A549 (cell line): Measurements from ENCODE around the gene NIFK. TPM values are rescaled to one million over a fixed set of nuclear protein-coding genes. Genes with fewer than 3 reads are reported as not detected.
A peak's percentile ranks its signal among the peaks of the same experiment; 100 is the strongest.
"Not testable (repeated sequence)": the region's sequence is repeated elsewhere in the genome, so short reads cannot be mapped to it uniquely, and the experiment has no call there.

Experiments
- ATAC-seq, 2 experiments: fragments of 200-7000 bp in 1 of 2; fragments of >200 bp in 1 of 2; cut with Nextera tagmentation in 1 of 2; cut with Tn5 transposase in 1 of 2; 3 replicates each; pipeline versions ENCODE4 v1.8.0 to v1.9.1; 2018 to 2020; ENCODE audit warnings: mild to moderate bottlenecking in 1 of 2, moderate library complexity in 1 of 2
- CTCF ChIA-PET: fragments of 300-600 bp; sonication (Branson Sonifier 250); formaldehyde crosslinking; extraction: SDS; loops from one replicate; lab custom pipeline; 2021; ENCODE audit warnings: antibody characterized with exemption, inconsistent platforms; lab: Yijun Ruan, JAX
- POLR2A ChIA-PET: fragments of 350-600 bp; formaldehyde crosslinking; extraction: SDS; loops from one replicate; lab custom pipeline; 2021; ENCODE audit warnings: antibody characterized with exemption, inconsistent platforms; lab: Yijun Ruan, JAX
- DNase-seq, 2 experiments: peaks; one replicate each; pipeline versions ENCODE4 v3.0.0 to v3.0.0-alpha.2; 2011 to 2016; ENCODE audit warnings: low read depth in 1 of 2, low spot score in 1 of 2
- FAIRE-seq: peaks from 2 replicates; lab custom pipeline; 2011; peaks lifted over from hg19 to GRCh38; lab: Jason Lieb, UNC
- H3K27ac ChIP-seq, 2 experiments: fragments of >200 bp; sonication (Bioruptor Twin); formaldehyde crosslinking; 3 replicates each; pipeline ENCODE4 v1.5.1; 2016 to 2017
- H3K4me1 ChIP-seq: fragments of >200 bp; sonication (Bioruptor Twin); formaldehyde crosslinking; 3 replicates; pipeline ENCODE4 v1.6.1; 2016
- H3K4me2 ChIP-seq: fragments of >200 bp; sonication (Bioruptor Twin); formaldehyde crosslinking; 3 replicates; pipeline ENCODE4 v1.6.1; 2016
- H3K4me3 ChIP-seq: fragments of >200 bp; sonication (Bioruptor Twin); formaldehyde crosslinking; 3 replicates; pipeline ENCODE4 v1.5.1; 2016
- H3K9me3 ChIP-seq: fragments of >200 bp; sonication (Bioruptor Twin); formaldehyde crosslinking; 3 replicates; pipeline ENCODE4 v1.6.1; 2016
- BHLHE40 ChIP-seq: IDR thresholded peaks from 2 replicates; pipeline ENCODE4 v1.6.1; 2012; ENCODE audit warnings: low read depth, low read length, inconsistent platforms
- CHD2 ChIP-seq: fragments of 150-350 bp; IDR thresholded peaks from 2 replicates; pipeline ENCODE4 v1.6.1; 2014; ENCODE audit warnings: low read length; ENCODE audit not compliant: partially characterized antibody
- EHMT2 ChIP-seq: fragments of 200-600 bp; sonication (generic); IDR thresholded peaks from 2 replicates; pipeline ENCODE4 v1.6.1; 2016; ENCODE audit warnings: antibody characterized with exemption, low read depth, mild to moderate bottlenecking, moderate library complexity
- FOXS1 ChIP-seq: fragments of 250-450 bp; sonication (Bioruptor Pico); IDR thresholded peaks from 2 replicates; pipeline ENCODE4 v1.5.0; 2020; ENCODE audit warnings: mild to moderate bottlenecking, moderate library complexity
- HEYL ChIP-seq: fragments of 250-450 bp; sonication (Bioruptor Pico); IDR thresholded peaks from 2 replicates; pipeline ENCODE4 v1.8.0; 2021; ENCODE audit warnings: mild to moderate bottlenecking, moderate library complexity
- HOXB13 ChIP-seq: fragments of 250-450 bp; sonication (Bioruptor Pico); IDR thresholded peaks from 2 replicates; pipeline ENCODE4 v1.5.0; 2020; ENCODE audit warnings: low read depth, mild to moderate bottlenecking, moderate library complexity
- KDM1A ChIP-seq: fragments of 200-600 bp; sonication (generic); IDR thresholded peaks from 2 replicates; pipeline ENCODE4 v1.6.1; 2016; ENCODE audit warnings: low read depth, mild to moderate bottlenecking
- MAFK ChIP-seq: fragments of 450-650 bp; IDR thresholded peaks from 2 replicates; pipeline ENCODE4 v1.6.1; 2014; ENCODE audit not compliant: partially characterized antibody
- MAZ ChIP-seq: fragments of 150-350 bp; IDR thresholded peaks from 2 replicates; pipeline ENCODE4 v1.6.1; 2014; ENCODE audit warnings: antibody characterized with exemption, low read depth, low read length, borderline replicate concordance
- MYC ChIP-seq: IDR thresholded peaks from 2 replicates; pipeline ENCODE4 v1.6.1; 2012; ENCODE audit warnings: mild to moderate bottlenecking, inconsistent platforms, low read length, improper control_type of control experiment, borderline replicate concordance
- POLR2A ChIP-seq: IDR thresholded peaks from 2 replicates; pipeline ENCODE4 v1.6.1; 2012; ENCODE audit warnings: mild to moderate bottlenecking, low read length
- POLR2AphosphoS2 ChIP-seq: conservative IDR thresholded peaks from 2 replicates; pipeline ENCODE4 v1.6.1; 2012; ENCODE audit warnings: low read length, improper control_type of control experiment, inconsistent platforms
- RARB ChIP-seq: fragments of 250-450 bp; sonication (Bioruptor Pico); IDR thresholded peaks from 2 replicates; pipeline ENCODE4 v1.8.0; 2021; ENCODE audit warnings: mild to moderate bottlenecking, moderate library complexity
- RCOR1 ChIP-seq: fragments of 150-350 bp; IDR thresholded peaks from 2 replicates; pipeline ENCODE4 v1.6.1; 2014; ENCODE audit warnings: antibody characterized with exemption, low read length, low read depth
- SREBF2 ChIP-seq: fragments of 450-650 bp; IDR thresholded peaks from 2 replicates; pipeline ENCODE4 v1.6.1; 2014; ENCODE audit warnings: mild to moderate bottlenecking, moderate library complexity
- TP53 ChIP-seq: fragments of 250-450 bp; sonication (Bioruptor Pico); IDR thresholded peaks from 2 replicates; pipeline ENCODE4 v1.5.0; 2021; ENCODE audit warnings: mild to moderate bottlenecking, moderate library complexity
- ZNF302 ChIP-seq: fragments of 250-450 bp; sonication (Bioruptor Pico); IDR thresholded peaks from 2 replicates; pipeline ENCODE4 v1.9.0; 2021; ENCODE audit warnings: inconsistent platforms, mild to moderate bottlenecking, moderate library complexity
- ZSCAN20 ChIP-seq: fragments of 250-450 bp; sonication (Bioruptor Pico); IDR thresholded peaks from 2 replicates; pipeline ENCODE4 v1.8.0; 2022; ENCODE audit warnings: mild to moderate bottlenecking, moderate library complexity
- WGBS: methylation state at CpG from one replicate; pipeline ENCODE4 v1.1.6; 2017; ENCODE audit errors: missing lambda C conversion rate; 5-methylcytosine and 5-hydroxymethylcytosine counted together
- polyA plus RNA-seq, 4 experiments: library from polyadenylated mRNA; depleted of rRNA in 3 of 4; stranded (reverse); fragments of >200 nt; fragmentation: RNase III in 1 of 4; extraction: RNeasy Plus Mini Kit Qiagen cat#74134 plus additional on column Dnase treatment in 1 of 4; gene quantifications; 2 replicates in 3 of 4; 3 replicates in 1 of 4; pipeline ENCODE4 v1.2.3, GENCODE V29; 2011 to 2017
- TF ChIP-seq, protein P1 (sequence below): fragments of 250-450 bp; sonication (Bioruptor Pico); IDR thresholded peaks from 2 replicates; pipeline ENCODE4 v1.5.0; 2021; ENCODE audit warnings: mild to moderate bottlenecking, moderate library complexity, borderline replicate concordance
- TF ChIP-seq, protein P2 (sequence below): IDR thresholded peaks from 2 replicates; pipeline ENCODE4 v1.6.1; 2012
- TF ChIP-seq, protein P3 (sequence below): fragments of 150-350 bp; IDR thresholded peaks from 2 replicates; pipeline ENCODE4 v1.6.1; 2014; ENCODE audit warnings: low read depth, mild to moderate bottlenecking, low read length

The NIFK gene
- polyA plus RNA-seq, 2 of the 4 experiments (the other 2 are of a cell fraction): 50.3 to 82.9 TPM

DNA sequence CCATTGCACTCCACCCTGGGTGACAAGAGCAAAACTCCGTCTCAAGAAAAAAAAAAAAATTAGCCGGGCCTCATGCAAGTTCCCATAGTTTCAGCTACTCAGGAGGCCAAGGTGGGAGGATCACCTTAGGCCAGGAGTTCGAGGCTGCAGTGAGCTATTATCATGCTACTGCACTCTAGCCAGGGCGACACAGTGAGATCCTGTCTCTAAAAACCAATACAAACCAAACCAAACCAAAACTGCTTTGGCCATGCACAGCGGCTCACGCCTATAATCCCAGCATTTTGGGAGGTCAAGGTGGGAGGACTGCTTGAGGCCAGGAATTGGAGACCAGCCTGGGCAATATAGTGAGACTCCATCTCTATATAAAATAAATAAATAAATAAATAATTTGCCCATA lies 19.1 kb downstream of the NIFK start:
- ATAC-seq: no peak
- Histone ChIP-seq H3K4me3 (no peak overlapping the region), H3K9me3 (no peaks in the 10 kb centered on the region), H3K27ac (no peak overlapping the region), H3K4me2 (no peak overlapping the region), H3K4me1 (peaks cover 12% of the 10 kb centered on the region)
- no peak for FAIRE-seq
- no peak for DNase-seq
- ChIA-PET CTCF (interaction anchor here (1.1 to 2.8 kb wide), 9 partner anchors 10 to 320 kb away, joined by 3 to 13 read pairs (median 6); partner anchors contain the start of gene CLASP1), POLR2A (interaction anchor here (1.8 kb wide), 1 partner anchor 187 kb away, joined by 11 read pairs; the partner anchor contains the start of gene RNU4ATAC)
- WGBS: 89% methylated on average over 6 of the region's 6 CpGs
- TF ChIP-seq ZSCAN20: no peak

DNA sequence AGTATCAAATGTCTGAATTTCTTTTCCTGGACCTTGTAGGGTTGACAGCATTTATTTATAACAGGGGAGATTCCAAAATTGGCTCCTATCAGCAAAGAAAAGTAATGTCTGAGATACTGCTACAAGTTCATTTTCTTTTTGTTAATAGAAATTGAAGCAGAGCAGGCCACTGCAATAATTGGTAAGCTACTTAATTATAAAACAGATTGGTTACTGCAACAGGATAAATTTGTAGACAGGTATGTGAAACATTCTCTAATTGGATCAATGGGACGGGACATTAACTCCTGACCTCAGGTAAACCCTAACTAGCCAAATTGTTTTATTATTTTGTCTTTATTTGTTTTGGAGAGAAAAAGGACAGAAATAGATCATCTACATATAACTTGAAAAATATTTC lies 20.5 kb downstream of the NIFK start:
- ChIA-PET POLR2A (no interaction called here), CTCF (interaction anchor here (0.9 to 1.5 kb wide), 4 partner anchors 16 to 120 kb away, joined by 3 to 6 read pairs (median 4); no protein-coding TSS in a partner anchor)
- WGBS: 82% methylated on average over 1 of the region's 1 CpG
- no peak for ATAC-seq
- no peak for DNase-seq
- Histone ChIP-seq H3K4me2 (no peak overlapping the region), H3K4me1 (no peaks in the 10 kb centered on the region), H3K4me3 (no peak overlapping the region), H3K27ac (no peak overlapping the region), H3K9me3 (no peaks in the 10 kb centered on the region)
- no peak for FAIRE-seq
- TF ChIP-seq FOXS1 (no peak), MAFK (no peak), POLR2AphosphoS2 (no peak), MYC (no peak), SREBF2 (no peak), BHLHE40 (no peak), RCOR1 (no peak), ZSCAN20 (no peak), EHMT2 (no peak)
- TF ChIP-seq, protein P1, sequence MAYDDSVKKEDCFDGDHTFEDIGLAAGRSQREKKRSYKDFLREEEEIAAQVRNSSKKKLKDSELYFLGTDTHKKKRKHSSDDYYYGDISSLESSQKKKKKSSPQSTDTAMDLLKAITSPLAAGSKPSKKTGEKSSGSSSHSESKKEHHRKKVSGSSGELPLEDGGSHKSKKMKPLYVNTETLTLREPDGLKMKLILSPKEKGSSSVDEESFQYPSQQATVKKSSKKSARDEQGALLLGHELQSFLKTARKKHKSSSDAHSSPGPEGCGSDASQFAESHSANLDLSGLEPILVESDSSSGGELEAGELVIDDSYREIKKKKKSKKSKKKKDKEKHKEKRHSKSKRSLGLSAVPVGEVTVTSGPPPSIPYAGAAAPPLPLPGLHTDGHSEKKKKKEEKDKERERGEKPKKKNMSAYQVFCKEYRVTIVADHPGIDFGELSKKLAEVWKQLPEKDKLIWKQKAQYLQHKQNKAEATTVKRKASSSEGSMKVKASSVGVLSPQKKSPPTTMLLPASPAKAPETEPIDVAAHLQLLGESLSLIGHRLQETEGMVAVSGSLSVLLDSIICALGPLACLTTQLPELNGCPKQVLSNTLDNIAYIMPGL (CRISPR knock-in tag): no peak
- TF ChIP-seq, protein P2, sequence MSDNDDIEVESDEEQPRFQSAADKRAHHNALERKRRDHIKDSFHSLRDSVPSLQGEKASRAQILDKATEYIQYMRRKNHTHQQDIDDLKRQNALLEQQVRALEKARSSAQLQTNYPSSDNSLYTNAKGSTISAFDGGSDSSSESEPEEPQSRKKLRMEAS: no peak
- TF ChIP-seq, all 56 proteins: peak for 0

DNA sequence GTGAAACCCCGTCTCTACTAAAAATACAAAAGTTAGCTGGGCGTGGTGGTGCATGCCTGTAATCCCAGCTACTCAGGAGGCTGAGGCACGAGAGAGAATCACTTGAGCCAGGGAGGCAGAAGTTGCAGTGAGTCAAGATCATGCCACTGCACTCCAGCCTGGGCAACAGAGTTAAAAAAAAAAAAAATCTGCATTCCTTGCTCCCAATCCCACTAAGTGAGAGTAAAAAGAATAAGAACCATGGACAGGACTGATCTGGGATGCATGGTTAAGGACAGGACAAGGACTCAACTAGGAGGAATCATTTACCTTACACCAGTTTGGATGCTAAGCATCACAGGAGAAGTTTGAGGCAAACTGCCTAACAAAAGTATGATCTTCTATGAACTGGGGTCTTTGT lies 25.2 kb downstream of the NIFK start:
- H3K9me3 ChIP-seq, ATAC-seq, H3K4me3 ChIP-seq, DNase-seq, H3K4me2 ChIP-seq, POLR2A ChIA-PET, H3K27ac ChIP-seq, FAIRE-seq: not testable (repeated sequence)
- 58% methylated on average over 2 of the region's 3 CpGs for WGBS
- CTCF ChIA-PET: interaction anchor here (0.7 to 0.9 kb wide), 2 partner anchors 25 to 578 kb away, joined by 3 read pairs; partner anchors contain the start of gene NIFK
- peaks cover 19% of the 10 kb centered on the region for H3K4me1 ChIP-seq

DNA sequence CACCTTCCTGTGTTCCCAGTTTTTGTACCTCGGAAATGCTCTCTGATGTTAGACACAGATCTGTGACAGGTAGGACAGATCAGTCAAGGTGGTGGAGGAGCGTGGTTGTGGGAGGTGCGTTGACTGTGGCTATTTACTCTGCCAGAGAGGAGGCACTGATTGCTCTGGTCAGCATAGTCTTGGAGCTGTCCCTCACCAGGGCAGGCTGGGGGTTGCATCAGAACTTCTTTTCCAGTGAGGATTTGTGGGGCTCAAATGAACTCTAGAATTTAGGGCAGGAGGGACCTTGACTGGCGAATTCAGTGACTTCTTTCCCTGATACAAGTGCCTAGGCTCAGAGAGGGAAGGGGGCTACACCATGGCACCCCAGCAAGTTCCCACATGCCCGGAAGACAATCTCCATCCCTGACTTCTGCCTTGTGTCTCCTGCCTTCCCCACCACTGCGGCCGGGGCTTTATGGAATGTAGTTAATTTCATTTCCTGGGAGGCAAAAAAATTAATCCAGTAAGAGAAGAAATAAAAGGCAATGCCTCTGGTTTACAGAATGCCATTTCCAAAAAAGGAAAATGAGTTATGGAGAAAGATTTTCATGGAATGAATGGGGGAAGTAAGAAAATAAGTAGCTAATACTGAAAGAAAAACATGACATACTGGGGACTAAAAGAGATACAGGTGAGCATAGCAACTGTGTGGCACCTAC lies 26.1 kb downstream of the NIFK start:
- Histone ChIP-seq H3K4me1 (peaks cover 19% of the 10 kb centered on the region), H3K9me3 (no peaks in the 10 kb centered on the region), H3K27ac (0 out of 6 replicates have a peak overlapping the region, but pooled peaks of 1 of the 2 experiments have one; percentile 26), H3K4me2 (no peak overlapping the region), H3K4me3 (no peak overlapping the region)
- FAIRE-seq: no peak
- ChIA-PET POLR2A (no interaction called here), CTCF (interaction anchor here (0.7 to 0.9 kb wide), 2 partner anchors 26 to 579 kb away, joined by 3 read pairs; partner anchors contain the start of gene NIFK)
- TF ChIP-seq ZNF302 (CRISPR knock-in tag) (no peak), KDM1A (no peak), CHD2 (no peak), TP53 (CRISPR knock-in tag) (no peak), HOXB13 (no peak), MAZ (no peak), POLR2A (no peak), ZSCAN20 (no peak), MAFK (no peak), HEYL (CRISPR knock-in tag) (no peak), RCOR1 (no peak), RARB (CRISPR knock-in tag) (no peak)
- TF ChIP-seq, protein P3, sequence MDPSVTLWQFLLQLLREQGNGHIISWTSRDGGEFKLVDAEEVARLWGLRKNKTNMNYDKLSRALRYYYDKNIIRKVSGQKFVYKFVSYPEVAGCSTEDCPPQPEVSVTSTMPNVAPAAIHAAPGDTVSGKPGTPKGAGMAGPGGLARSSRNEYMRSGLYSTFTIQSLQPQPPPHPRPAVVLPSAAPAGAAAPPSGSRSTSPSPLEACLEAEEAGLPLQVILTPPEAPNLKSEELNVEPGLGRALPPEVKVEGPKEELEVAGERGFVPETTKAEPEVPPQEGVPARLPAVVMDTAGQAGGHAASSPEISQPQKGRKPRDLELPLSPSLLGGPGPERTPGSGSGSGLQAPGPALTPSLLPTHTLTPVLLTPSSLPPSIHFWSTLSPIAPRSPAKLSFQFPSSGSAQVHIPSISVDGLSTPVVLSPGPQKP: no peak
- no peak for DNase-seq
- WGBS: 81% methylated on average over 7 of the region's 7 CpGs
- no peak for ATAC-seq
